GM18867 (cell line): Measurements from ENCODE around the gene HSPA12B.

Experiments used
- ATAC-seq: cut with Tn5 transposase; IDR thresholded peaks from one replicate; pipeline ENCODE4 v1.9.1; 2021; ENCODE audit warnings: mild to moderate bottlenecking, moderate library complexity; ENCODE audit not compliant: unreplicated experiment

HSPA12B gene

GRCh38 chr20:3702611-3703391 is 29.7 kb upstream of the HSPA12B start:
- ATAC-seq: no peak

DNA sequence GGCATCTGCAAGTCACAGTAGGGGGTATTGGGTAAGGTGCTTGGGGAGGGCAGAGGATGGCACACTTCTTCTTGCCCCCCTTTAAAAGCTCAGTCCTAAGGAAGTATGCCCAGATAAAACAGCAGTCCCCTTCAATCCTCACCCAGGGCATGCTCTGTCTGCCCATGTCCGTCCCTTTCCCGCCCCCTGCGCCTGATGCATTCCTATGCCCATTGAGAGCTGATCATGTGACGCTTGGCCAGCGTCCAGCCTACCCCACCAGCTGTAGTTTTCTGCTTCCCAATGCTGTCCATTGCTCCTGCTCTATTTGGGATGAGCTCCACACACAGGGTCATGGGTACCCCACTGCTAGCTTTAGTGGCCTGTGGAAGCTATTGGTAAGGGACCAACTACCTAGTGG is 28.4 kb upstream of the HSPA12B start:
- ATAC-seq: no peak

DNA sequence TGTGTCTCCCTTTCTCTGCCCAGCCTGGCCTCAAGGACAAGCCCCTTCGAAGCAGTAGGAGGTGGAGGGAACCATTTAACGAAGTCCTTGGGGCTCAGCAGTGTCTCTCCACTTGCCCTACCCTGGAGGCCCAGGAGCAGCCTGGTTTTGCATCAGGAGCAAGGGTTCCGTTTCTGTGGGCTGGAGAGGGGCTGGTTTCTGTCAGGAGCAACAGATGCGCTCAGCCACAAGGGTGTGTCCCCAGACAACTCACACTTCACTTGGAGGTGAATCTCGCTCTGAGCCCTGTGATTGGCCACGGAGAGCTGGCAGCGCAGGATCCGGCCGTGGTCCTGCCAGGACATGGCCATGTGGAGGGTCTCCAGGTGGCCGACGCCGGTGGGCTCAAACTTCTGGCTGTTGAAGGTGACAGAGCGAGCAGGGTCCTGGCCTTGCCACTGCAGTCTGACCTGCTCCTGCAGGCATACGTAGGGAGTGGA is 27.0 kb upstream of the HSPA12B start:
- ATAC-seq: no peak

DNA sequence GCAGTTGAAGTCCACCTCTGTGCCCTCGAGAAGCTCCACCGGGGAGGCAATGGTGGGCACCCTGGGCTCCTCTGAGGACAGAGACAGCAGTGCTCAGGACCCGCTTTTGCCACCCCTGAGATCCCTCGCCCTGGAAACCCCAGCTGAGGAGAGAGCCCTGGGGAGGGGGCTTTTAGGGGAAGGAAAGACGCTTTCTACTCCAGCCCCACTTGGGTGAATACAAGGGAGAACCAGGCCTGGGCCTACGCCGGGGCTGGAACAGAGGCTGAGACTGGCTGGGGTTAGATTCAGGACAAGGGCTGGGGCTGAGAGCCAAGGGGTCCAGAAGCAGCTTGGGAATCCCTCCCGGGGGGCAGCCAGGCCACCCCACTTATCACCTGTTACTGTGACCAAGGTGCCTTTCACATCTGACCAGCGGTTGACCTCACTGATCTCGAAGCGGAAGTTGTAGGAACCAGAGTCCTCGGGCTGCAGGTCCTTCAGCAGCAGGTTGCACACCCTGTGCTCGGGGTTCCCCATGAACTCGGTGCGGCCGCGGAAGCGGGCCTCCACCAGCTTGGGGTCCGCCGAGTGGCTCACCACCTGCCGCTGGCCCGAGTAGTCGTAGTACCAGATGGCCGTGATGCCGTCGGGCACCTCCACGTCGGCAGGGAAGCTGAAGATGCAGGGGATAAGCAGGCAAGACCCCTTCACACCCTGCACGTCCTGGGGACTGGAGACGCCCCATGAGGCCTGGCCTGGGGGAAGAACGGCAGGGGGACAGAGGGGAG is 26.3 kb upstream of the HSPA12B start:
- ATAC-seq: no peak

DNA sequence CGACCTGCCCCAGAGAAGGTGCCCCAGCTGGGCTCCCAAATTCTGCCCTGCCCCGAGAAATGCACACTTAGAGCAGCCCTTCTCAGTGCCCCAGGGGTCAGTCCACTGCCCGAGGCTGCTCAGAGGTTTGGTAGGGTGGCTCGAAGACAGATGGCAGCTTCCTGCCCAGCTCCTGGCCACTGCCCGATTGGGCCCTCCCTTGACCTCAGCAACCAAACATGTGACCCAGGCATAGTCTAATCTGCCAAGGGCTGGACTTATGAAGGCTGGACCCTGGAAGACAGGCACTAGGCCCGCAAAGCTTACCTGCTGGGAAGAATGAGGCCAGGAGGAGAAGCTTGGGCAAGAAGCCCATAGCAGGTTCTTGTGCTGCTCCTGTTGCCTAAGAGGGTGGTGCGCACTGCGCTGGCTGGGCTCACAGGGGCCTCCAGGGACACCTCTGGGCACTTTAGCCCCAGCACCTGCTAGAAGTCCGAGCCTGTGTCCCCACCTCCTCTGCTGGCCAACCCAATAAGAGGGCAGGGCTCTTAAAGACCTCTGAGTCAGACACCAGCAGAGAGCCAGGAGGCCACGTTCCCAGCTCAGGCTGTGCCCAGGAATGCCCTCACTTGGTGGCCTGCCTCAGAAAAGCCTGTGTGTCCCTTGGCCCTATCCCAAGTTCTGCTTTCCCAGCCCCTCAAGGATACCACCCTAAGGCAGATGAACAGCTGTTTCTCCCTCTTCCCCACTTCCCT is 25.5 kb upstream of the HSPA12B start:
- ATAC-seq: no peak

DNA sequence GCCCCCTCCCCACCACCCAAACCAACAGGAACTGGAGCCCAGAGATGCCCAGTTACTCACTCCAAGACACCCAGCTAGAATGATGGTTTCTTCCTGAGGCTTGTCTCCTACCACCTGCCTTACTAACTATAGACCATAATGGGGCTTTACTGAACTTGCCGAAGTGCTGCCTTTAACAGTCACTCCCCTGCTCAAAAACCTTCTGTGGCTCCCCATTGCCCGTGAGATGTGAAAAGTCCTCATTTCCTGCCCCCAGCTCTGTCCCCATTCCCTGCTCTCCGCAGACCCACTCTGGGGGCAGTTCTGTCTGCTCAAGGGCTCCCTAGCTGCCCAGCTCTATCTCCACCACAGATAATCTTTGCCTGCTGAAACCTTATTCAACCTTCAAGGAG is 25.0 kb upstream of the HSPA12B start:
- ATAC-seq: no peak

DNA sequence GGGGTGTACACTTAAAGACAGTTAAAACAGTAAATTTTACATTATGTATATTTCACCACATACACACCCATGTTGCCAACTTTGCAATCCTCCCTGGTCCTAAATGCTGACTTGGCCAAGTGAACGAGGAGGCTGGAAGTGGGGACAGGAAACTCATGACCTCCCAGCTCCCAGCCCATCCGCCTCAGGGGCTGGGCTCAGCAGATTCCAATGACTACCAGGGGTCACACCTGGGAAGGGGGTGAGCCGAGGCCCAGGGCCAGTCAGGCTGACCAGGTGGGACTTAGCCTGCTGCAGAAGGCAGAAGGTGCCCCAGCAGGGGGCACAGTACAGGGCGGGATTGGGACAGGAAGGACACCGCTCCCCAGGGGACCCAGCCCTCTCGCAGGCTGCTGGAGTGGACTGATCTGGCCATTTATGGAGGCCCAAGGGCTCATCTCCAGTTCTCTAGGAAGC is 22.4 kb upstream of the HSPA12B start:
- no peak for ATAC-seq

GRCh38 chr20:3710703-3711483 is 21.6 kb upstream of the HSPA12B start:
- no peak for ATAC-seq

GRCh38 chr20:3711484-3711941 is 21.0 kb upstream of the HSPA12B start:
- ATAC-seq: no peak

DNA sequence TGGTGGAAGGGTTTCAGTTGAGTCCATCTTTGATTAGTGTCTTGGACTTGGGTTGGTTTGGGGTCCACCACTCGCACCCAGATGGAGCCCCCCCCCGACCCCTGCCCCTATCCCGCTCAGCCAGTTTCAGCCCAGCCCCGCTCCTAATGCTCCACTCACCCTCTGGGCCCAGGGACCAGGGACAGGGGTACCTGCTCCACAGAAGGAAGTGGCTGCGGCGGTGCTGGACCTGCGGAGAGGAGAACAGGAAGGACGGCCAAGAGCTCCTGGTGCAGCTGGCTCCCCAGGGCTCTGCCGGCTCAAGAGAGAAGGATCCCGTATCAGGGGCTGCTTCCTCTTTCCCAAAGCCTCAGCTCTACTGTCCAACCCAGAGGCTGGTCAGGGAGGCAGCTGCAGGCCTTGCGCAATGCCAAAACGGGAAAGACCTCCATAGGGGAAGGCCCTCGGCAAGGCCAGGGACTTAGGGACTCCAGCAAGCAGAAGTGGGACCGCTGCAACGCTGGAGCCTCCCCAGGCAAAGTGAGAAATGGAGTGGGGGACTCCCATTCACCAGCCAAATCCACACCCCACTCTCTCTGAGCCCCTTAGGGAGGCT is 20.1 kb upstream of the HSPA12B start, which contains the start of gene SIGLEC1:
SIGLEC1 (minus strand) TSS at position 322 of the 595 bp plus-strand sequence. CDS start 5,472 bp downstream, outside the sequence.
- ATAC-seq: no peak

DNA sequence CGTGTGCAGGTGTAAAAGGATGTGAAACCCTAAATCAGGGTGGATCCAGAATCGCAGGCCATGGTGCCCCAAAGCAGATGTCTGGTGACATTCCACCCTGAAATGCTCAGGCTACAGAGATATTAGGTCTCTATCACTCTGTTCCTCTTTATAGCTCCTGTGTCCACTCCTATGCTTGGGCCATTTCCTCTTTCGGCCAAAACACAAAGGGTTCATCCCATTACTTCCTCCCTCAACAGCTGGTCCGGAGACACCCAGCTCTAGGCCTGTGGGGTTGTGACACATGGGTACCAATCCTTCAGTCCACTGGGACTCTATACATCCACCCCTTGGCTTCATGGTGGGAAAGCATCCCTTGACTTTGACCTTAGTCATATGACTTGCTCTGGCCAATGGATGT is 18.4 kb upstream of the HSPA12B start:
- no peak for ATAC-seq

DNA sequence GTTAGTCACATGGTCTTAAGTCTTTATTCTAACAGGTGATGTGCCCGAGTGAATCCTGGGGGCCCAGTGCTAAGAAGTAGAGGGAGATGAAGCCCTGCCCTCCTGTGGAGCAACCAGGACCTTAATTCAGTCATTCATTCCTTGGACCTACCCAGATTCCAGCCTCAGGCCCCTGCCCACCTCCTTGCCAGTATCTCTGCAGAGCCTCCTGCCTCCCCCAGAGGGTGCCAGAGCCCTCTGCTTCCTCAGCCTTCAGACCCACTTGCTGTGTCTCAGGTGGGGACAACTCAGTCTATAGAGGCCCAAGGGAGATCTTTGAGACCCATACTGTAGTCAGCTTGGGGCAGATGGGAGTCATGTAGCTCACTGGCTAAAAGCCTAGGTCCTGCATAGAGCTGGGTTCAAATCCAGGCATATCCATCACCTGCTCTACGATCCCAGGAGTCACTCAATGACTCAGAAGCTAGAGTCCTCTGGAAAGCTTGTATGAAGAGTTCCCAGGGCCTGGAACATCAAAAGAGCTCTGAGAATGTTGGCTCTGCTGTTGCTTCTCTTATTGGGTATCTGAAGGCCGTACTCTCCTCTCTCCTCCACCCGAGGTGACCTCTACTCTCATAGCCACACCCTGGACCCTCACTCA is 16.2 kb upstream of the HSPA12B start:
- no peak for ATAC-seq

DNA sequence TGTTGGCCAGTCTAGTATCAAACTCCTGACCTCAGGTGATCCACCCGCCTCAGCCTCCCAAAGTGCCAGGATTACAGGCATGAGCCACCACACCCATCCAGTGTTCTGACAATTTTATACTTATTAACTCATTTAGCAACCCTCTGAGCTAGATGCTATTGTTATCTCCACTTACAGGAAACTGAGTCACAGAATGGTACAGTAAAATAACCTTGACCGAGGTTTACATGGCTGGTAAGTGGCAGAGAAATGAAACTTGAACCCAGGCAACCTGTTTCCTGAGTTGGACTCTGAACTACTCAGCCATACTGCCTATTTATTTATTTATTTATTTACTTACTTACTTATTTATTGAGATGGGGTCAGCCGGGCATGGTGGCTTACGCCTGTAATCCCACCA is 13.4 kb upstream of the HSPA12B start:
- no peak for ATAC-seq

GRCh38 chr20:3720068-3720467 is 12.4 kb upstream of the HSPA12B start:
- no peak for ATAC-seq

DNA sequence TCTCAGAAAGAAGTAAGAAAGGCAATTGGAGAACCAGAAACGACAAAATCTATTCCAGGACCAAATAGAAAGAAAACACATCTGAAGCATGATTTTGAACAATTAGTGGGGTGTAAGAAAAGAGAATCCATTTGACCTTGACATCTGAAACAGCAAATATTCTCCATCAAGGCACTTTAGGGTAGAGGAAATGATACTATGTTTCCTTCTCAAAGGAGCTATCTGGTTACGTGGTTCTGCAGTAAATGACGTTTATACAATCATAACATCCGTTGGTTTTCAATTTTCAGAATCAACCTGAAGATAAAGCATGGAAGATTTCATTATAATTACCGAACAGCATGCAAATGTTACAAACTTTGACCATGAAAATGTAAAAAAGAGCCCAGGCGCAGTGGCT is 11.9 kb upstream of the HSPA12B start:
- ATAC-seq: no peak

DNA sequence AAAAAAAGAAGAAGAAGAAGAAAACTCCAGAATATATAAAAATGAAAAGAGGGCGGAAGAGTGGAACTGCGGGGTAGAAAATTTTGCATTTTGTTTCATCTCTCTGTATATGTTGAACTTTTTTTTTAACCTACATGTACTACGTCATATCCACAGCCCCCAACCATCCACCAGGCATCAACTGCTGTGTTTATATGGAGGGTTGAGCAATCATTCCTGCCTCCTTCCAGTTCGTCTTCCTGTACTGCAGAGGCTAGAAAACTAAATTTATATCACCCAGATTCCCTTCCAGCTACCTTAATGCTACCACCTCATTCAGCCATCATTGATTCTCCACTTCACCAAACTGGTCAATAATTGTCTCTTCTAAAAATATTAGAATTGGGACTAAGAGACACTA is 10.6 kb upstream of the HSPA12B start:
- ATAC-seq: no peak

DNA sequence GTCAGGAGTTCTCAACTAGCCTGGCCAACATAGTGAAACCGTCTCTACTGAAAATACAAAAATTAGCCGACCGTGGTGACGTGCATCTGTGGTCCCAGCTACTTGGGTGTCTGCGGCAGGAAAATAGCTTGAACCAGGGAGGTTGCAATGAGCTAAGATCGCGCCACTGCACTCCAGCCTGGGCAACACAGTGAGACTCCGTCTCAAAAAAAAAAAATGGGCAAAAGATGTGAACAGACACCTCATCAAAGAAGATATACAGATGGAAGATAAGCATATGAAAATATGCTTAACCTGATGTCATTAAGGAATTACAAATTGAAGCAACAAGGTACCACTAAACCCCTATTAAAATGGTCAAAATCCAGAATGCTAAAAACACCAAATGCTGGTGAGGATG is 9.2 kb upstream of the HSPA12B start:
- no peak for ATAC-seq

DNA sequence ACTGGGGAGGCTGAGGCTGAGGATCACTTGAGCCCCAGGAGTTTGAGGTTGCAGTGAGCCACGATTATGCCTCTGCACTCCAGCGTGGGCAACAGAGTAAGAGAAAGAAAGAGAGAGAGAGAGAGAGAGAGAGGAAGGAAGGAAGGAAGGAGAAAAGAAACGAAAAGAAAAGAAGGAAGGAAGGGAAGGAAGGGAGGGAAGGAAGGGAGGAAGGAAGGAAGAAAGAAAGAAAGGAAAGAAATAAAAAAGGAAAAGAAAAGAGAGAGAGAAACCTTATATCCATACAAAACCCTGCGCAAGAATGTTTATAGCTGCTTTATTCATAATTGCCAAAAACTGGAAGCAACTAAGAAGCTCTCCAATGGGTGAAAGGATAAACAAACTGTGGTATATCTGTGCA is 8.1 kb upstream of the HSPA12B start:
- no peak for ATAC-seq

DNA sequence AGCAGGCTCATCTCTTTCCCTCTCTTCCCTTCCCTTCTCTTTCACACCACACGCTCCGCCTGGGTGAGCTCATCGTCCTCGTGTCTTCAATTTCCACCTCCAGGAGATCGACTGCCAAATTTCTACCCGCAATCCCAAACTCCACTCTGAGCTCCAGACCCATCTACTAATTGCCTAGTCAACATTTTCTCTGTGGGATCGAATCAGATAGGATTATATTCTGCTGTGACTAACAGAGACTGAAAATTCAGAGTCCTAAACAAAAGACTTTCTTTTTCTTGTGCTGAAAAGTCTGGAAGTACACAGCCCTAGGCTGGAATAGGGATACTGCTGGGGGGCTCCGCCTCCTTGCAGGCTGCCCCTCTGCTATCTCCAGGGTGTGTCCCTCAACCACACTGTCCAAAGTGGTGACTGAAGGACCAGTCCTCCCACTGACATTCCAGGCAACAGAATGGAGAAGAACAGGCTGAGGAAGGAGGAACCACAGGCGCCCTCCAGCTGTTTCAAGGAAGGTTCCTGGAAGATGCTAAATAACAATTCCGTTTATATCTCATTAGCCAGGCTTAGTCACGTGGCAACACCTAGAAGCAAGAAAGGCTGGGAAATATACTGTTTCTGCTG is 5.0 kb upstream of the HSPA12B start:
- ATAC-seq: no peak
